ENCODE measurements around the gene PHKB. TPM values are rescaled to one million over a fixed set of nuclear protein-coding genes. Genes with fewer than 3 reads are reported as not detected.

PHKB gene
- total and polyA plus RNA-seq, 2 experiments from 2014 or later = 31.3 to 52.0 TPM

DNA sequence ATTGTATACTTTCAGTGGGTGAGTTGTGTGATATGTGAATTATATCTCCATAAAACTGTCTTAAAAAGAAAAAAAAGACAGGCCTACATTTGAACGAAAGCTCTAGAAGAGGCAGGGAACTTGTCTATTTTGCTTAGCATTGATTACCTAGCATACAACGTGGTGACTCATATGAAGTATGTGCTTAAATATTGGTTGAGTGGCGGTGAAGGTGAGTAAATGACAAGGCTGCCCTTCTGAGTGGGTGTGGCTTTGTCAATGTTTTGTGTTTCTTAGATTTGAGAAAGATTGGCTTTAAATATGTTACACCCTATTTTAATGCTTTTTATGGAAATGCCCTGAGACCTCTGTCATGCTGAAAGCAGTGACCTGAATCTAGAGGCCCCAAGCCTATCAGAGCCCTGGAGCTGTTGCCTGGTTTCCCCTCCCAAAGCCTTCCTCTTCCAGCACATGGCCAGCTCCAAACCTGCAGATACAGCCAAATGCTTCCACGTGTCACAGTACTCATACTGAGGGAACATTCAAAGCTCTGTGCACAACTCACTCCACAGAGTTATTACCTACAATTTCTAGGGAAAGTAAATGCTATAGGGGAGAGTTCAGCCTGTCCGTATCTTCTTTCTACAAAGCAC is 260.0 kb downstream of the PHKB start:
- Histone ChIP-seq H3K27me3 (replicated peaks; ENCODE audit: insufficient read depth) (no peaks in the 10 kb centered on the region), H3K4me2 (ENCODE audit: unreplicated experiment) (no peak overlapping the region), H3K36me3 (ENCODE audit: low read depth) (no peaks in the 10 kb centered on the region), H2AFZ (no peak overlapping the region), H3K4me1 (ENCODE audit: insufficient read depth) (no peaks in the 10 kb centered on the region), H3K79me2 (ENCODE audit: insufficient read depth) (no peaks in the 10 kb centered on the region), H3K4me3 (no peak overlapping the region), H3K27ac (no peak overlapping the region), H3K9me3 (ENCODE audit: low read depth) (no peaks in the 10 kb centered on the region), H4K20me1 (ENCODE audit: insufficient read depth) (no peaks in the 10 kb centered on the region), H3F3A (ENCODE audit: insufficient read depth) (no peaks in the 10 kb centered on the region), H3K9ac (no peak overlapping the region), H3K9me2 (ENCODE audit: insufficient read depth) (no peaks in the 10 kb centered on the region)
- DNase-seq = no peak
- 56 to 60% methylated on average over 5 of the region's 5 CpGs for WGBS, 2 experiments (ENCODE audit: low coverage in 1 of 2, low lambda C conversion rate in 2 of 2, missing lambda C conversion rate in 2 of 2)
- TF ChIP-seq EZH2 (IDR thresholded peaks at IDR 0.05; ENCODE audit: insufficient read depth, poor library complexity, severe bottlenecking) (no peak), EZH2phosphoT487 (IDR thresholded peaks at IDR 0.05; ENCODE audit: insufficient read depth, low read depth) (no peak)
- in situ Hi-C loops (cut with MboI) = no loop called here

DNA sequence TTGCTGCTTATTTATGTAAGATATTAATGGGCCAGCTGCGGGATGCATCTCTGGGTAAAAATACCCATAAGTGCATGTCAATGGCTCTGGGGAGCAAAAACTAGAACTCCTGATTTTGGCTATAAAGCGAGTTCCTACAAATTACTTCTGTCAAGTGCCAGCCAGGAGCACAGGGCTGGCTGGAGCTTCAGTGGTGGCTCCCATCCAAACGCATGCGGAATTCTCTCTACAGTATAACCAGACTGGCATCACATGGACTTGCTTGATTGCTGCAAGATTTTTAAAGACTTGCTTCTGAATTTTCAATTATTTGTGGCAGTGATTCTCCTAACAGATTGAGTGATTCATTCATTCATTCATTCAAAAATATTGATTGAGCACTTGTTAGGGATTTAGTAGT is 260.9 kb downstream of the PHKB start:
- Histone ChIP-seq H3K4me2 (ENCODE audit: unreplicated experiment) (no peak overlapping the region), H3K9ac (no peak overlapping the region), H3K79me2 (ENCODE audit: insufficient read depth) (no peaks in the 10 kb centered on the region), H3K9me3 (ENCODE audit: low read depth) (no peaks in the 10 kb centered on the region), H3K27me3 (replicated peaks; ENCODE audit: insufficient read depth) (no peaks in the 10 kb centered on the region), H3K9me2 (ENCODE audit: insufficient read depth) (no peaks in the 10 kb centered on the region), H4K20me1 (ENCODE audit: insufficient read depth) (no peaks in the 10 kb centered on the region), H3K36me3 (ENCODE audit: low read depth) (no peaks in the 10 kb centered on the region), H3F3A (ENCODE audit: insufficient read depth) (no peaks in the 10 kb centered on the region), H3K4me1 (ENCODE audit: insufficient read depth) (no peaks in the 10 kb centered on the region), H2AFZ (no peak overlapping the region), H3K27ac (no peak overlapping the region), H3K4me3 (no peak overlapping the region)
- WGBS, 2 experiments (ENCODE audit: low coverage in 1 of 2, low lambda C conversion rate in 2 of 2, missing lambda C conversion rate in 2 of 2) = 87% methylated on average over 4 of the region's 4 CpGs
- in situ Hi-C loops (cut with MboI) = no loop called here
- DNase-seq = no peak
- TF ChIP-seq EZH2phosphoT487 (IDR thresholded peaks at IDR 0.05; ENCODE audit: insufficient read depth, low read depth) (no peak), EZH2 (IDR thresholded peaks at IDR 0.05; ENCODE audit: insufficient read depth, poor library complexity, severe bottlenecking) (no peak)

DNA sequence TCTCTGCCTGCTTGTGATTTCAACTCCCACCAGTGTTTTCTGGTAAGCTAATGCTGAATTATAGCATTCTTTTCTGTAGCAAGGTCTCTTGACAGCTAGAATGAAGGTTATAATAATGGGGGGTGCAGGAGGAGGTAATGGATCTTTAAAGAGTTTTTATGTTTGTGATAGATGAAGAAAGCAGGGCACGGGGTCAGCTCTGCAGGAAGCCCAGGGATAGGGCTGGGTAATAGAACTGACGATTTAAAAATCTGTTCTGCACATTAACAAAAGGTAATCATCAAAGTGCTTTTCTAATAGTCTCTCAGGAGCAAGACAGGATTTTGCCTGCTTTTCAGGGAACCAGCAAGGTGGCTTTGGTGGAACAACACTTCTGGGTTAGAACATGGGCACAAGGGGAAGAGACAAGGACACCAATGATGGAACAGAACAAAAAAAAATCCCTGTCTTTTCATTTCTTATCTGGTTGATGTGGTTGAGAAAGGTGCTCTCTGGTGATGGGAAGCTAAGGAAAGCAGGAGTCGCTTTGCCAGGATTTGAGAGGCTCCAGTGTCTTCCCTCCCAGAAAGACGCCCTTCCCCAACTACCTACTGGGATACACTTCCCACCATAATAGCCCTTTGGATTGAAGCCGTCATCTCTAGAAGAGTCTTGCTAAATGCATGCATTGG is 263.1 kb downstream of the PHKB start:
- 55 to 67% methylated on average over 5 of the region's 5 CpGs for WGBS, 2 experiments (ENCODE audit: low coverage in 1 of 2, low lambda C conversion rate in 2 of 2, missing lambda C conversion rate in 2 of 2)
- no peak overlapping the region for H3K27ac ChIP-seq
- H3K9ac ChIP-seq = no peak overlapping the region
- H4K20me1 ChIP-seq (ENCODE audit: insufficient read depth) = no peaks in the 10 kb centered on the region
- H3K9me2 ChIP-seq (ENCODE audit: insufficient read depth) = no peaks in the 10 kb centered on the region
- in situ Hi-C loops (cut with MboI) = no loop called here
- no peak for DNase-seq
- no peaks in the 10 kb centered on the region for H3K27me3 ChIP-seq (replicated peaks; ENCODE audit: insufficient read depth)
- no peak overlapping the region for H3K4me2 ChIP-seq (ENCODE audit: unreplicated experiment)
- no peaks in the 10 kb centered on the region for H3K9me3 ChIP-seq (ENCODE audit: low read depth)
- H3F3A ChIP-seq (ENCODE audit: insufficient read depth) = no peaks in the 10 kb centered on the region
- H2AFZ ChIP-seq = no peak overlapping the region
- no peak overlapping the region for H3K4me3 ChIP-seq
- no peaks in the 10 kb centered on the region for H3K4me1 ChIP-seq (ENCODE audit: insufficient read depth)
- TF ChIP-seq EZH2 (IDR thresholded peaks at IDR 0.05; ENCODE audit: insufficient read depth, poor library complexity, severe bottlenecking) (no peak), EZH2phosphoT487 (IDR thresholded peaks at IDR 0.05; ENCODE audit: insufficient read depth, low read depth) (no peak)
- no peaks in the 10 kb centered on the region for H3K79me2 ChIP-seq (ENCODE audit: insufficient read depth)
- H3K36me3 ChIP-seq (ENCODE audit: low read depth) = no peaks in the 10 kb centered on the region

DNA sequence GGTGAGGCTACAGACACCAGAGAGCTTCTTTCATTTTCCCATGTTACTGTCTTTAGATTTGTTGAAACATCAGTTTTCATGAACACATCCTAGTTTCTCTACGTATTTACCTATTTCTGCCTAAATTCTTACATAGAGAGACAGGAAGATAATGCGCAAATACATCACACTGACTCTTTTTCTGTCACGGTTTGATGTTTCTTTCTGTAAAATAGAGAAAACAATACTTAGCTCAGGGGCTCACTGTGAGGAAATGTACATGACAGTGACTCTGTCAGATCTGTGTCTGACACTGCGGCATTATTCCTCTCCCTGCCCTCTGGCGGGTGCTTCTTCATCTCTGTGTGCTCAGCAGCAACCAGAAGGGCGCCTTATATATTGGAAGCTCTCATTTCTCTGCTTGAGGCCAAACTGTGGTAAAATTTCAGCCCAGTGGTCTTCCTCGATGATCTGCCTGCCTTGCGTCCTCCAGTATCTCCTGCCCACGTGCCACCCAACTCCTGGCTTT is 264.1 kb downstream of the PHKB start:
- no peak overlapping the region for H3K4me3 ChIP-seq
- no peak overlapping the region for H3K4me2 ChIP-seq (ENCODE audit: unreplicated experiment)
- H3K9me3 ChIP-seq (ENCODE audit: low read depth) = no peaks in the 10 kb centered on the region
- no peak overlapping the region for H3K9ac ChIP-seq
- H3K36me3 ChIP-seq (ENCODE audit: low read depth) = no peaks in the 10 kb centered on the region
- in situ Hi-C loops (cut with MboI) = no loop called here
- no peaks in the 10 kb centered on the region for H4K20me1 ChIP-seq (ENCODE audit: insufficient read depth)
- H3F3A ChIP-seq (ENCODE audit: insufficient read depth) = no peaks in the 10 kb centered on the region
- H3K4me1 ChIP-seq (ENCODE audit: insufficient read depth) = no peaks in the 10 kb centered on the region
- H3K79me2 ChIP-seq (ENCODE audit: insufficient read depth) = no peaks in the 10 kb centered on the region
- H2AFZ ChIP-seq = no peak overlapping the region
- no peak for TF ChIP-seq EZH2phosphoT487 (IDR thresholded peaks at IDR 0.05; ENCODE audit: insufficient read depth, low read depth)
- no peak for TF ChIP-seq EZH2 (IDR thresholded peaks at IDR 0.05; ENCODE audit: insufficient read depth, poor library complexity, severe bottlenecking)
- DNase-seq = no peak
- H3K27me3 ChIP-seq (replicated peaks; ENCODE audit: insufficient read depth) = no peaks in the 10 kb centered on the region
- H3K9me2 ChIP-seq (ENCODE audit: insufficient read depth) = no peaks in the 10 kb centered on the region
- WGBS, 2 experiments (ENCODE audit: low coverage in 1 of 2, low lambda C conversion rate in 2 of 2, missing lambda C conversion rate in 2 of 2) = 84 to 85% methylated on average over 9 of the region's 9 CpGs
- H3K27ac ChIP-seq = no peak overlapping the region

All from GM23248 (cell line).